ENCODE results near the gene PELO.
"Not testable (repeated sequence)": the region's sequence is repeated elsewhere in the genome, so short reads cannot be mapped to it uniquely, and the experiment has no call there.

PELO gene, protein sequence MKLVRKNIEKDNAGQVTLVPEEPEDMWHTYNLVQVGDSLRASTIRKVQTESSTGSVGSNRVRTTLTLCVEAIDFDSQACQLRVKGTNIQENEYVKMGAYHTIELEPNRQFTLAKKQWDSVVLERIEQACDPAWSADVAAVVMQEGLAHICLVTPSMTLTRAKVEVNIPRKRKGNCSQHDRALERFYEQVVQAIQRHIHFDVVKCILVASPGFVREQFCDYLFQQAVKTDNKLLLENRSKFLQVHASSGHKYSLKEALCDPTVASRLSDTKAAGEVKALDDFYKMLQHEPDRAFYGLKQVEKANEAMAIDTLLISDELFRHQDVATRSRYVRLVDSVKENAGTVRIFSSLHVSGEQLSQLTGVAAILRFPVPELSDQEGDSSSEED

GRCh38 chr5:52787600-52788504 is at the start of gene PELO, which contains the start of gene ITGA1:
PELO (plus strand) TSS chr5:52787916; CDS start chr5:52800395, 12,479 bp downstream.
ITGA1 (plus strand) TSS chr5:52787916; CDS start chr5:52788354, 438 bp downstream.
- Histone ChIP-seq H3K4me3 (peak within 1 kb of the TSS; percentile 94), H3K27ac (no peak within 1 kb of the TSS), H3K9me3 (ENCODE audit: low read depth, low read length) (no peaks in the 10 kb centered on the region), H3K36me3 (ENCODE audit: insufficient read depth, low read length) (no peaks in the 10 kb centered on the region), H3K9ac (ENCODE audit: insufficient read length) (peak within 1 kb of the TSS; percentile 71)
- TF ChIP-seq POLR2AphosphoS5 (IDR thresholded peaks at IDR 0.05; ENCODE audit: borderline replicate concordance, low read depth, low read length) = peak; percentile 45; the same call in 1 of the 2 replicates
- TF ChIP-seq FOXP2 (optimal IDR thresholded peaks at IDR 0.05; ENCODE audit: control extremely low read depth, extremely low read length, insufficient read depth) = no peak
- DNase-seq (ENCODE audit: low read depth, low spot score) = no peak

- TF ChIP-seq POLR2AphosphoS5 (IDR thresholded peaks at IDR 0.05; ENCODE audit: borderline replicate concordance, low read depth, low read length) = no peak
- TF ChIP-seq EZH2 (IDR thresholded peaks at IDR 0.05) = no peak
- no peak for TF ChIP-seq FOXP2 (optimal IDR thresholded peaks at IDR 0.05; ENCODE audit: control extremely low read depth, extremely low read length, insufficient read depth)
Measured at GRCh38 chr5:52738095-52738506, 49.6 kb upstream of the PELO start.

DNA sequence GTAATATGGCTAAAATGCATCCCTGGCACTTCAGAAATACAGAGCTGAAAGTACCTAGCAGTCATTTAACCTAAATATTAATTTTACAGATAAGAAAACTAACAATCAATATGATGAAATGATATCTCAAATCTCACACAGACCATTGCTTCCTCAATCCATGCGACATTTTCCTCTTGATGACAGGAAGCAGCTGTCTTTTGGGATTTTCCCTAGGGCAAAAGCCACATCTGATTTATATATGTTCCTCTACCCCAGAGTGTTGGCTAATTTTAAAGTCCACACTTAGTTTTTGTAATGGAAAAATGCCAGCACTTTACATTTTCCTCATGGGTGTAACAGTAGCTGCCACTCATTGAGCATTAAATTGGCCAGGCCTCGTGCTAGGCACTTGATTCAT is 47.7 kb upstream of the PELO start:
- no peak overlapping the region for H3K4me3 ChIP-seq
- H3K9me3 ChIP-seq (ENCODE audit: low read depth, low read length) = no peaks in the 10 kb centered on the region
- DNase-seq (ENCODE audit: low read depth, low spot score) = no peak
- no peak for TF ChIP-seq FOXP2 (optimal IDR thresholded peaks at IDR 0.05; ENCODE audit: control extremely low read depth, extremely low read length, insufficient read depth)
- TF ChIP-seq EZH2 (IDR thresholded peaks at IDR 0.05) = no peak
- TF ChIP-seq POLR2AphosphoS5 (IDR thresholded peaks at IDR 0.05; ENCODE audit: borderline replicate concordance, low read depth, low read length) = no peak
- no peak overlapping the region for H3K27ac ChIP-seq
- no peaks in the 10 kb centered on the region for H3K36me3 ChIP-seq (ENCODE audit: insufficient read depth, low read length)
- H3K9ac ChIP-seq (ENCODE audit: insufficient read length) = no peak overlapping the region

More at GRCh38 chr5:52738095-52738506, 49.6 kb upstream of the PELO start:
- Histone ChIP-seq H3K36me3 (ENCODE audit: insufficient read depth, low read length) (no peaks in the 10 kb centered on the region), H3K27ac (no peak overlapping the region), H3K9me3 (ENCODE audit: low read depth, low read length) (no peaks in the 10 kb centered on the region), H3K9ac (ENCODE audit: insufficient read length) (no peak overlapping the region), H3K4me3 (no peak overlapping the region)
- DNase-seq (ENCODE audit: low read depth, low spot score) = no peak

GRCh38 chr5:52743012-52743411 is 44.7 kb upstream of the PELO start:
- no peak for DNase-seq (ENCODE audit: low read depth, low spot score)
- Histone ChIP-seq H3K9me3 (ENCODE audit: low read depth, low read length) (no peaks in the 10 kb centered on the region), H3K4me3 (no peak overlapping the region), H3K36me3 (ENCODE audit: insufficient read depth, low read length) (no peaks in the 10 kb centered on the region), H3K27ac (no peak overlapping the region), H3K9ac (ENCODE audit: insufficient read length) (no peak overlapping the region)
- TF ChIP-seq EZH2 (IDR thresholded peaks at IDR 0.05) (no peak), FOXP2 (optimal IDR thresholded peaks at IDR 0.05; ENCODE audit: control extremely low read depth, extremely low read length, insufficient read depth) (no peak), POLR2AphosphoS5 (IDR thresholded peaks at IDR 0.05; ENCODE audit: borderline replicate concordance, low read depth, low read length) (no peak)

DNA sequence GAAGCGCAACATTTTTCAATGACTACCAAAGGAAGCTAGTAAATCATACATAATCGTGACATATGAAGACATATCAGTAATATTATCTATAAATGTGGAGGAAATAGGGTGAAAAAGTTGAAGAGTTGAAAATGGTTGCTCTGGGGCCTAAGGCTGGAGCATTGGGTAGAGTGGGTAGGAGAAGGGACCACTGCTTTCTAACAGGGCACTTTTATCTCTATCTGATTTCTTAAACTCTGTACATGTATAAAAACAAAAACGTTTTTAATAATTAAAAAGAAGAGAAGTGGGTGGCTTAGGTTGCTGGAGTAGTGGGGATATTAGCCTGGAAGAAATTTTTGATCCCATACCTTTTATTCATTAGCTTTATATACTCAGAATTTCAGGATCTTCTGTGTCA is 44.2 kb upstream of the PELO start:
- no peak for DNase-seq (ENCODE audit: low read depth, low spot score)
- no peak overlapping the region for H3K4me3 ChIP-seq
- H3K27ac ChIP-seq = no peak overlapping the region
- H3K9me3 ChIP-seq (ENCODE audit: low read depth, low read length) = no peaks in the 10 kb centered on the region
- TF ChIP-seq EZH2 (IDR thresholded peaks at IDR 0.05) (no peak), FOXP2 (optimal IDR thresholded peaks at IDR 0.05; ENCODE audit: control extremely low read depth, extremely low read length, insufficient read depth) (no peak), POLR2AphosphoS5 (IDR thresholded peaks at IDR 0.05; ENCODE audit: borderline replicate concordance, low read depth, low read length) (no peak)
- no peaks in the 10 kb centered on the region for H3K36me3 ChIP-seq (ENCODE audit: insufficient read depth, low read length)
- no peak overlapping the region for H3K9ac ChIP-seq (ENCODE audit: insufficient read length)

DNA sequence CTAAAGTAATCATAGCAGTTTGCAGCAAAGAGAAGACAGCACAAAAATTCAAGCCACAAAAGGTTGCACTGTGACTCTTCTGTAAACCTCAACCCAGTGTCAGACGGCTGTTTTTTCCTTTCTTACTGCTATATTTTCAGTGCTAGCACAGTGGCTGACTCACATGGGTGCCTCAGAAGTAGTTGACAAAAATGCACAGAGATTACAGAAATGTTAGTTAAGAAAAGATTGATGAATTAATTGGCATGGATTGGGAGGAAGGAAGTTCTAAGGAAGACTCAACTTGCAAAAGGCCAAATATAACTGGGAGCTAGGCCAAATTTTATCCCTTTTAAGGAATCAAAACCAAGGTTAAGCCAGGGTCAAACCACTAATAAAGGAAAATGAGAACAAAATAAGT is 43.7 kb upstream of the PELO start:
- TF ChIP-seq EZH2 (IDR thresholded peaks at IDR 0.05) = no peak
- no peak for TF ChIP-seq POLR2AphosphoS5 (IDR thresholded peaks at IDR 0.05; ENCODE audit: borderline replicate concordance, low read depth, low read length)
- no peak for TF ChIP-seq FOXP2 (optimal IDR thresholded peaks at IDR 0.05; ENCODE audit: control extremely low read depth, extremely low read length, insufficient read depth)
- Histone ChIP-seq H3K27ac (no peak overlapping the region), H3K36me3 (ENCODE audit: insufficient read depth, low read length) (no peaks in the 10 kb centered on the region), H3K4me3 (no peak overlapping the region), H3K9ac (ENCODE audit: insufficient read length) (no peak overlapping the region), H3K9me3 (ENCODE audit: low read depth, low read length) (no peaks in the 10 kb centered on the region)
- peak; percentile 6 for DNase-seq (ENCODE audit: low read depth, low spot score)

DNA sequence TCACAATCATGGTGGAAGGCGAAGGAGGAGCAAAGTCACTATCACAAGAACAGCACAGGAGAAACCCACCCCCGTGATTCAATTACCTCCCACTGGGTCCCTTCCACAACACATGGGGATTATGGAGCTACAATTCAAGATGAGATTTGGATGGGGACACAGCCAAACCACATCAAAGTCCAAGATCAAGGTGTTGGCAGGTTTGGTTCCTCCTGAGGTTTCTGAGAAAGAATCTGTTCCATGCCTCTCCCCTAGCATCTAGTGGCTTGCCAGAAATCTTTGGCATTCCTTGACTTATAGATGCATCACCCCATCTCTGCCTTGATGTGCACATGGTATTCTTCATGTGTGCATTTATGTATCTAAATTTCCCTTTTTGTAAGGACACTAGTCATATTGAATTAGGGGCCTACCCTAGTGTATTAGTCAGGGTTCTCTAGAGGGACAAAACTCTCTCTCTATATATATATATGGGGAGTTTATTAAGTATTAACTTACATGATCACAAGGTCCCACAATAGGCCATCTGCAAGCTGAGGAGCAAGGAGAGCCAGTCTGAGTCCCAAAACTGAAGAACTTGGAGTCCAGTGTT is 42.8 kb upstream of the PELO start:
- not testable (repeated sequence) for H3K4me3 ChIP-seq; H3K9ac ChIP-seq (ENCODE audit: insufficient read length); H3K27ac ChIP-seq; H3K9me3 ChIP-seq (ENCODE audit: low read depth, low read length); H3K36me3 ChIP-seq (ENCODE audit: insufficient read depth, low read length); DNase-seq (ENCODE audit: low read depth, low spot score)

GRCh38 chr5:52746539-52746938 is 41.2 kb upstream of the PELO start:
- Histone ChIP-seq H3K4me3 (no peak overlapping the region), H3K36me3 (ENCODE audit: insufficient read depth, low read length) (no peaks in the 10 kb centered on the region), H3K27ac (no peak overlapping the region), H3K9ac (ENCODE audit: insufficient read length) (no peak overlapping the region), H3K9me3 (ENCODE audit: low read depth, low read length) (no peaks in the 10 kb centered on the region)
- no peak for TF ChIP-seq POLR2AphosphoS5 (IDR thresholded peaks at IDR 0.05; ENCODE audit: borderline replicate concordance, low read depth, low read length)
- TF ChIP-seq FOXP2 (optimal IDR thresholded peaks at IDR 0.05; ENCODE audit: control extremely low read depth, extremely low read length, insufficient read depth) = no peak
- TF ChIP-seq EZH2 (IDR thresholded peaks at IDR 0.05) = no peak
- DNase-seq (ENCODE audit: low read depth, low spot score) = no peak
